Esophagus muscularis mucosa (tissue), 3 donors: ENCODE measurements around the gene ADAMTS17.

Source experiments
- POLR2A ChIP-seq: fragments of 450-650 bp; IDR thresholded peaks from one replicate; pipeline ENCODE4 v1.6.1; 2017; ENCODE audit warnings: antibody characterized with exemption, moderate library complexity, mild to moderate bottlenecking, low read depth
- TF ChIP-seq, protein P1 (sequence below), 3 experiments: fragments of 200-600 bp in 2 of 3; fragments of 450-650 bp in 1 of 3; sonication (generic) in 2 of 3; IDR thresholded peaks; one replicate each; pipeline ENCODE4 v1.5.1; 2017 to 2019; ENCODE audit warnings: antibody characterized with exemption in 3 of 3, mild to moderate bottlenecking in 2 of 3, moderate library complexity in 1 of 3

- TF ChIP-seq POLR2A, result no peak
- TF ChIP-seq, protein P1, sequence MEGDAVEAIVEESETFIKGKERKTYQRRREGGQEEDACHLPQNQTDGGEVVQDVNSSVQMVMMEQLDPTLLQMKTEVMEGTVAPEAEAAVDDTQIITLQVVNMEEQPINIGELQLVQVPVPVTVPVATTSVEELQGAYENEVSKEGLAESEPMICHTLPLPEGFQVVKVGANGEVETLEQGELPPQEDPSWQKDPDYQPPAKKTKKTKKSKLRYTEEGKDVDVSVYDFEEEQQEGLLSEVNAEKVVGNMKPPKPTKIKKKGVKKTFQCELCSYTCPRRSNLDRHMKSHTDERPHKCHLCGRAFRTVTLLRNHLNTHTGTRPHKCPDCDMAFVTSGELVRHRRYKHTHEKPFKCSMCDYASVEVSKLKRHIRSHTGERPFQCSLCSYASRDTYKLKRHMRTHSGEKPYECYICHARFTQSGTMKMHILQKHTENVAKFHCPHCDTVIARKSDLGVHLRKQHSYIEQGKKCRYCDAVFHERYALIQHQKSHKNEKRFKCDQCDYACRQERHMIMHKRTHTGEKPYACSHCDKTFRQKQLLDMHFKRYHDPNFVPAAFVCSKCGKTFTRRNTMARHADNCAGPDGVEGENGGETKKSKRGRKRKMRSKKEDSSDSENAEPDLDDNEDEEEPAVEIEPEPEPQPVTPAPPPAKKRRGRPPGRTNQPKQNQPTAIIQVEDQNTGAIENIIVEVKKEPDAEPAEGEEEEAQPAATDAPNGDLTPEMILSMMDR (IDR thresholded peaks at IDR 0.05), result no peak
Observed at GRCh38 chr15:99985878-99986277, 355.9 kb downstream of the ADAMTS17 start.
